Mesodermal cell (in vitro differentiated cells): ENCODE results near the gene TTC7B.

Experiments
- H3K27ac ChIP-seq: 2 replicates; pipeline ENCODE4 v1.7.0; 2013; ENCODE audit warnings: mild to moderate bottlenecking, low read depth, low read length, moderate library complexity; ENCODE audit not compliant: severe bottlenecking
- H3K36me3 ChIP-seq: 2 replicates; pipeline ENCODE4 v1.7.1; 2013; ENCODE audit warnings: mild to moderate bottlenecking, low read length, moderate library complexity; ENCODE audit not compliant: control insufficient read depth, insufficient read depth
- H3K4me1 ChIP-seq: one replicate; pipeline ENCODE4 v1.7.1; 2013; ENCODE audit warnings: mild to moderate bottlenecking, low read length; ENCODE audit not compliant: insufficient read depth, control insufficient read depth, poor library complexity, severe bottlenecking
- H3K4me3 ChIP-seq: 2 replicates; pipeline ENCODE4 v1.7.0; 2013; ENCODE audit warnings: low read length, control low read depth, mild to moderate bottlenecking; ENCODE audit not compliant: insufficient read depth, poor library complexity, severe bottlenecking; ENCODE audit errors: extremely low read depth
- H3K9me3 ChIP-seq: 2 replicates; pipeline ENCODE4 v1.7.1; 2013; ENCODE audit warnings: mild to moderate bottlenecking, low read length, moderate library complexity; ENCODE audit not compliant: control insufficient read depth
- WGBS, 2 experiments: methylation state at CpG; one replicate each; pipeline ENCODE4 v1.1.5; 2013; ENCODE audit warnings: missing lambda C conversion rate in 2 of 2; ENCODE audit not compliant: insufficient coverage in 2 of 2; 5-methylcytosine and 5-hydroxymethylcytosine counted together

The TTC7B gene

DNA sequence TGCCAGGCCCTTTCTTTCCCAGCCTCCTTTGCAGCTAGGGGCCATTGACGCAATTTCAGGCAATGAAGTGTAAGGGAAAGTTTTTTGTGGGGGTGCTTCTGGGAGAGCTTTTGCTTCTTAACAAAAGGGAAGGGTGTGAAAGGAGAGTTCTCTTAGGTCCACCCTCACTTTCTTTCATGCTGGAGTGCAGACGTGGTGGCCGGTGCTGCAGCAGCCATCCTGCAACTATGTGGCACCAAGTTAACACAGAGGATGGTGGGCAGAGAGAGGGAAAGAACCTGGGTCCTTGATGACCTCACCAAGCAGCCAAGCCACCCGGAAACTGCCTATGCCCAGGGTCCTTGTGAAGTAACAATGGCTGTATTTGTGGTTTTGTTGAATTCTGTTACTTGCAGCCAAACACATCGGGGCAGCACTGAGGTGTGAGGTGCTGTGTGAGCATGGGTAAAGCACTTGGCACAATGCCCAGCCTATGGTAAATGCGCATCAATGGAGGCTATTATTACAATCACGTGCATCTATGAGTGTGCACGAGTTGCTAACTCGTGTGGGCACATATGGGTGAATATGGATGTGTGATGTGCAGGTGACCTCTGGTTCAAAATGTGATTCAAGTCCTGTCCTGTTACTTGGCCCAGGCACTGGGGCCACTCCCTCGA, 296.8 kb downstream of the TTC7B start:
- Histone ChIP-seq H3K4me3 (no peak overlapping the region), H3K9me3 (no peaks in the 10 kb centered on the region), H3K4me1 (no peaks in the 10 kb centered on the region), H3K36me3 (no peaks in the 10 kb centered on the region), H3K27ac (no peak overlapping the region)
- 86 to 97% methylated on average over 8 to 10 of the region's 10 CpGs for WGBS, 2 experiments

DNA sequence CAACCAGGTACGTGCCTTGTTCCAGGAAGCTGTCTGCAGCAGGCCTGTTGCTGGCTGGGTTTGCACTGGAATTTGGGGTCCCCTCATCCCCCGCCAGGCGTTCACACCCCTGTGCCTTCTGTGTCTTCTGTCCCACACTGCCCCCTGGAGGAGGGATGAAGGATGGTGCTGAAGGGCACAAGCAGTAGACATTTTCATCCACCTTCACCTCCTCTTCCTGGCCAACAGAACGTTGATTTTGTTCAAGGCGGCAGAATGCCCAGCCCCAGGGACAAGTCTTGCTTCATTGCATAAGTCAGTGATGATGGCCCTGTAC, 297.3 kb downstream of the TTC7B start:
- Histone ChIP-seq H3K36me3 (no peaks in the 10 kb centered on the region), H3K9me3 (no peaks in the 10 kb centered on the region), H3K4me3 (no peak overlapping the region), H3K27ac (no peak overlapping the region), H3K4me1 (no peaks in the 10 kb centered on the region)
- 76 to 82% methylated on average over 3 to 5 of the region's 5 CpGs for WGBS, 2 experiments

DNA sequence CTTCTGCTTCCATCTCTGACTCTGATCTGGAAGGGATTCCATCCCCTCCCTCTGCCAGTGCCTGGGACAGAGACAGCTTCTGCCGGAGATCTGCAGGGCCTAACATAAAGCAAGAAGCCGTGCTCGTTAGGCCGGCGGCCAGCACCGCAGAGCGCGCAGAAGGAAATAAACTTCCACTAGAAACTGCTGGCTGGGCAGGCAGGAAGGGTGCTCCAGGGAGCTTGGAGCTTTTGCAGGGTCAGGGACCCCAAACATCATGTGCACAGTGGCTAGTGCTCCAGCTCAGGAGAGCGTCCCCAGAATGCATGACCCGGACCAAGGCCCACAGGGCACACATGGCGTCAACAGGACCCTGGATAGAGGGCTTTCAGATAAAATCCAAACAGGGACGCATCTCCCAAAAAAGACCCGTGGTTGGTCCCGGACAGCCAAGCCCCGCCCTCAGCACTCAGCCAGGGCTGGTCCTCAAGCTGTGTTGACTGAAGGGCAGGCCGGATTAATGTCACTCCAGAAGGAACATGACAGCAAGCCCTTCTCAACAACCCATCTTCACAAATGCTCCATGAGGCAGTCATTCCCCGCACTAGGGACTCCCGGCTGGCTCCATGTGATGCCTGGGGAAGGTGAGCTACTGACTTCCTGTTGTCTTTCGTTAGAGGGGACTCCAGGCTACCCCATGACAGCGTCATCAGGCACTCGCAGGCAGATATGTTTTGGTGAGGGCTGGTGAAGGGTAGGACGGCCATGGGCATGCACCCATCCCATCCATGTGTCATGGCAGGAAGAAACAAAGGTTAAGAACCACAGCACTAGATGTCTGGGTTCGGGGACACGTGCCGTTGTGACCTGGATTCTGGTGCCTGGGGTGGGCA, 297.9 kb downstream of the TTC7B start:
- Histone ChIP-seq H3K4me1 (no peaks in the 10 kb centered on the region), H3K36me3 (no peaks in the 10 kb centered on the region), H3K9me3 (no peaks in the 10 kb centered on the region), H3K4me3 (no peak overlapping the region), H3K27ac (no peak overlapping the region)
- 88 to 91% methylated on average over 23 to 24 of the region's 25 CpGs for WGBS, 2 experiments

DNA sequence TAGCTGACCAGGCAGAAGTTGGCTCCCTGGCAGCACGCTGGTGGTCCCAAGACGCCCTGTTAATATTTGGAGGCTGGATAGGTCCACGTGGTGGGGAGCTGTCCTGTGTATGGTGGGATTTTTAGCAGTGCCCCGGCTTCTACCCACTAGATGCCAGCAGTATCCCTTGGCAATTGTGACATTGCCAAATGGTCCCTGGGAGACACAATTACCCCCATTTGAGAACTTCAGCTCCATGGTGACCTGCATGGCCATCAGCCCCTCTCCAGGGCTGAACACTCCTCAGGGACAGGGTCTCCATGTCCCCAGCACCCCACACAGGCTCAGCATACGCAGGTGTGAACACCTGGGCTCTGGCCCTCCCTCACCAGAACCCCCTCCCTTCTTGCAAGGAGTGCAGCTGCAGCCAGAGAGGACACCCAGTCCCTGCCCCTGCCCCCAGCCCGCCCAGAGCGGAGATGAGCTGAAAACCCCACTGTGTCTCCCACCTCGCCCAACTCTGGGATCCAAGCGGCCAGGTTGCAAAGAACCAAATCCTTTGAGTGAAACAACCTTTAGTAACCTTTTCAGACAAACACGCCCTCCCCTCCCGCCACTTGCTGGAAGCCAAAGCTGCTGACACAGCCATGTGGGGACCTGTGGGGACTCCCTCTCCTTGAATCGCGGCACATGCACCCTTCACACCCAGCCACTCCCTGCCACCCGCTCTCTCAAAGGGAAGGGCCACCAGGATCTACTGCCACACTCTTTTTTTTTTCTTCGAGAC, 299.0 kb downstream of the TTC7B start:
- Histone ChIP-seq H3K36me3 (no peaks in the 10 kb centered on the region), H3K27ac (no peak overlapping the region), H3K4me3 (no peak overlapping the region), H3K4me1 (peaks cover under 1% of the 10 kb centered on the region), H3K9me3 (no peaks in the 10 kb centered on the region)
- WGBS, 2 experiments, result 74 to 80% methylated on average over 9 to 12 of the region's 15 CpGs

DNA sequence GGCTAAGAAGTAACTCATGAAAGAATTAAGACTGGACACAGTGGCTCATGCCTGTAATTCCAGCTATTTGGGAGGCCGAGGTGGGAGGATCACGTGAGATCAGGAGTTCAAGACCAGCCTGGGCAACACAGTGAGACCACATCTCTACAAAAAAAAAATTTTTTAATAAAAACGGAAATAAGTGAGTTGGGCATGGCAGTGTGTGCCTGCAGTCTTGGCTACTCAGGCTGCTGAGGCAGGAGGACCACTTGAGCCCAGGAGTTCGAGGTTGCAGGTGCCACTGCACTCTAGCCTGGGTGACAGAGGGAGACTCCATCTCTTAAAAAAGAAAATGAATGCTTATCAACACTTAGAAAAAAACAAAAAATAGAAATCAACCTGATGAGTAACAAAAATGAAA, 301.7 kb downstream of the TTC7B start:
- H3K27ac ChIP-seq, result no peak overlapping the region
- peaks cover 3% of the 10 kb centered on the region for H3K4me1 ChIP-seq
- WGBS, 2 experiments, result 90 to 93% methylated on average over 2 to 3 of the region's 4 CpGs
- no peaks in the 10 kb centered on the region for H3K9me3 ChIP-seq
- H3K4me3 ChIP-seq, result no peak overlapping the region
- H3K36me3 ChIP-seq, result no peaks in the 10 kb centered on the region

DNA sequence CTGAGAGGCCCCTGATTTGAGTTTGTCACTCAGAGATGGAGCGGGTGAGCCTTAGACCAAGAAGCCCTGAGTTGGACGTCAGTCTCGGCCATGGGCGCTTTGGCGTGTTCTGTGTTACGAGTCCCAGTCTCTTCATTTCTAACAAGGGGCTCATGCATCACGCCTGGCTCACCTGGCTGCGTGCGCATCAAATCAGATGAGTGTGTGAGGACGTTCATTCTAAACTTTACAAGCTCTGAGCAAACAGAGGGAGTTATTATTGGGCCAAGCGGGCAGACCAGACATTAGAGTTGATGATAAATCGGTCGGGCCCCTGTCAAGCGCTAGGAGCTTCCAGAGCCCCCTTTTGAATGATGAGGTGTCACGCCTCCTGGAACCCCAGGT, 302.2 kb downstream of the TTC7B start:
- H3K4me3 ChIP-seq, result no peak overlapping the region
- no peaks in the 10 kb centered on the region for H3K36me3 ChIP-seq
- no peak overlapping the region for H3K27ac ChIP-seq
- no peaks in the 10 kb centered on the region for H3K9me3 ChIP-seq
- 92 to 95% methylated on average over 10 to 13 of the region's 15 CpGs for WGBS, 2 experiments
- peaks cover 3% of the 10 kb centered on the region for H3K4me1 ChIP-seq

DNA sequence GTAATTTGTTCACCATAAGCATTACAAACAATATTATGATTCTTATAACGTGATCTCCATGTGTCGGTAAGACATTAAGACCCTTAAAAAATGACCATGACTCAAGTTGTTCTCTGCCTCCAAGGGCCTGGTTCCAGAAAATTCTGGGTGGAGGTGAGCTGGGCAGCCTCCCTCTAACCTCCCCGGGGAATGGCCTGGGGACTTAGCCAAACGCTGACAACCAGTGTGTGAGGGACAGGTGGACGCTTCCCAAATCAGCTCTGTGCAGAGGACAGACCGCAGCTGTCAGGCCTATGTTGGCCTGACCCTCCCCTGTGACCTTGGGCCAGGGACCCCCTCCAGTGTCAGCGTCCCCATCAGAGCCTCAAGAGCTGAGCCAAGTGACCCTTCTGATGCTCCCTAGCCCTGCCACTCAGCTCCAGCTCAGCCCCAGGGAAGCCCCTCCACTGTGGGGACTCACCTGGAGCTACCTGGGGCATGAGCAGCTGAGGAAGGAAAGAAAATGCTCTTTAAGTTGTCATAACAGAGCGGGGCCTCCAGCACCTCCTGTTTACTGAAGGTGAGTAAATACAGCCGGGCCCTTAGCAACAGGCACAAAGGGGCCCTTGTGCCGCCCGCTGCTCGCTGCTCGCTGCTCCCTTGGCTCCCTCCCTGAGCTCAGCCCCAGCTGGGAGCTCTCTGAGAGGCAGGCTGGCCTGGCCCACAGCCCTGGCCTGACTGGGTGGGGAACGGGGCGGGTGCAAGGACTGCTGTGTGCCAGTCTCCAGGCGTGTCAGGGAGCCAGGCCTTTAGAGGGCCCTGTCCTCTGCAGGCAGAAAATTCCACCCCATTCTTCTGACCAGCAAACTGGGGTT, 302.8 kb downstream of the TTC7B start:
- H3K36me3 ChIP-seq, result no peaks in the 10 kb centered on the region
- WGBS, 2 experiments, result 75% methylated on average over 14 to 15 of the region's 16 CpGs
- H3K9me3 ChIP-seq, result no peaks in the 10 kb centered on the region
- H3K4me1 ChIP-seq, result peaks cover 3% of the 10 kb centered on the region
- H3K27ac ChIP-seq, result peak overlapping the region; percentile 69
- H3K4me3 ChIP-seq, result no peak overlapping the region

DNA sequence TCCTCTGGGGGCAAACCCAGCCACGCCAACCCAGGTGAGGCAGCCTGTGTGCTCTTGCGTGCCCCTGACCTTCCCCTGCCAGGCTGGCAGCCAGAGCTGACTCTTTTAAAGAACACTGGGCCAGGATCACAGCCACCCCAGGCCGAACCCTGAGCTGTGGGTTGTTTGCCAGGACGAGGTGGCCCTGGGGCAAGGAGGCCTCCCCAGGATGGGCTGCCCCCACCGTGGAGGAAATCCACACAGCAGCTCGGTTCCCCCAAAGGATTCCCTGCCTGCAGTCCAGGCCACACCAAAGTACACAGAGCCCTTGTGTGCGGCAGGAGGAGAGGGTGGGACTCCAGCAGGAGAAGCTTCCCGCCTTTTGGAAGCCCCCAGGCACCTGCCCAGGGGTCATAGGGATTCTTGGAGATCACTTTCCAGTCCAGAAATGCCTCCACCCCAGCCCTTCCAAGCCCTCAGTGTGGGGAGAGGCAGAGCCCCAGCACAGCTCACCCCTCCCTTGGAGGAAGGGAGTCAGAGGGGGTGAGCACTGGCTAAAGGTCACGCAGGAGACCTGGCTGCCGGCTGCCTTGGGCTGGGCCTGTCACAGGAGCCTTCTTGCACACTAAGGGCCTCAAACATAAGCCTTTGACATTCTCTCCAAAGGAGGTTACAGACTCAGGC, 303.8 kb downstream of the TTC7B start:
- H3K36me3 ChIP-seq, result no peaks in the 10 kb centered on the region
- peaks cover 3% of the 10 kb centered on the region for H3K4me1 ChIP-seq
- WGBS, 2 experiments, result 81 to 89% methylated on average over 7 to 10 of the region's 10 CpGs
- H3K9me3 ChIP-seq, result no peaks in the 10 kb centered on the region
- H3K4me3 ChIP-seq, result no peak overlapping the region
- H3K27ac ChIP-seq, result no peak overlapping the region

DNA sequence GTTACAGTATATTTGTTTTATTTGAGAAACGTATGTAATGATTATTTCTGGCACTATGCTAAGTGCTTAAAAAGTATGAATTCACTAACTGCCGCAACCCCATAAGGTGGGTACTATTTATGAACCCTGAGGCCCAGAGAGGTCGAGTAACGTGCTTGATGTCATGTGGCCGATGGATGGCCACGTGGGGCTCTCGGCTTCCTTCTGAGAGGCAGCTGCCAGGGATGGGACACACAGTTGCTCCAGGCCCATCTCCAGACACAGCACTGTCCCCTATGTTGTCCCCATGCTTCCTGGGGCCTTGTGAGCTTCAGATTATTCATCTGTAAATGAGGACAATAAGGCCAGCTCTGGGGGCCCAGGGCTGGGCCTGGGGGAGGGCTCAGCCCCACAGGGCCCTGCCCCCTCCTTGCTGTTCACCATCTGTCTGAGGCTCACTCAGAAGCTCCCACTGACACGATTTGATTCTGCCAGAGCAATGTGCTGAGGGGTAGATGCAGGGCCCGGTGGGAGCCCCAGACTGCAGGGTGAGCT, 304.4 kb downstream of the TTC7B start:
- H3K4me3 ChIP-seq, result no peak overlapping the region
- peaks cover 3% of the 10 kb centered on the region for H3K4me1 ChIP-seq
- H3K36me3 ChIP-seq, result no peaks in the 10 kb centered on the region
- WGBS, 2 experiments, result 80 to 83% methylated on average over 8 to 9 of the region's 9 CpGs
- no peaks in the 10 kb centered on the region for H3K9me3 ChIP-seq
- H3K27ac ChIP-seq, result no peak overlapping the region

DNA sequence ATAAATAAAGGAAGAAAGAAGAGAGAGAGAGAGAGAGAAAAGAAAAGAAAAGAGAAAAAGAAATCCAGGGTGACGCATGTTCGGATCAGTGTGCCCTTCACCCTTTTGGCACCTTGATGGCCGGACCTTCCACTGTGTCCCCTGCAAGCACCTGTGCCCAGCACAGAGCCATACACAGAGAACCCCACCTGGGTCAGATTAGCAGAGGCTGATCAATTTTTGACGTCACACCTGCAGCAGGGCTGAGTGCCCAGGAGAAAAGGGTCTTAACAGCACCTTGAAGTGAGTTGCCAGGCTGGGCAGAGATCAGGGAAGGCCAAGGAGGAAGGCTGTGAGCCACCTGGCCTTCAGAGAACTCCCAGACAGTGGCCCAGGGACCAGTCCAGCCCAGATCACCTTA, 305.0 kb downstream of the TTC7B start:
- no peak overlapping the region for H3K27ac ChIP-seq
- peaks cover 3% of the 10 kb centered on the region for H3K4me1 ChIP-seq
- no peak overlapping the region for H3K4me3 ChIP-seq
- H3K9me3 ChIP-seq, result no peaks in the 10 kb centered on the region
- WGBS, 2 experiments, result 95 to 96% methylated on average over 4 of the region's 4 CpGs
- H3K36me3 ChIP-seq, result no peaks in the 10 kb centered on the region
